ENCODE results near the gene ALDH2.

DNA sequence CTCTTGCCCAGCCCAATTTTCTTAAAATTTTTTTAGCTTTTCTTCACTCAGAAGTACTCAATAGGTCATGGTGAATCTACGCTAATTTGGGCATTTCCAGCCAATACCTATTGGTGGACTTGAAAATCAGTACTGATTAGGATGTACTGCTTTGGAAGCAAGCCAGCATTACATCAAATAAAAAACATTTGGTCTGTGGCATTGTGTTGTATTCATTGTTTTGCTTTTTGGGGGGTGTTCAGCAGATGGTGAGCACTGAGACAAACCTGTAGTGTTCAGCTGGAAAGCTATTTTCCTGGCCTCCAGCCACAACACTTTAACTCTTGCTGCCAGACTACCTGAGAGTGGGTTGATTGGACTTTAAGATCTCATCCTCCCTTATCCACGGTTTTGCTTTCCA lies 79.3 kb downstream of the ALDH2 start:
- no peak for TF ChIP-seq EZH2 (IDR thresholded peaks at IDR 0.05)
- TF ChIP-seq POLR2AphosphoS5 (IDR thresholded peaks at IDR 0.05; ENCODE audit: borderline replicate concordance, low read depth, low read length) = no peak
